Measurements from ENCODE around the gene MAPKBP1.

Gene MAPKBP1

DNA sequence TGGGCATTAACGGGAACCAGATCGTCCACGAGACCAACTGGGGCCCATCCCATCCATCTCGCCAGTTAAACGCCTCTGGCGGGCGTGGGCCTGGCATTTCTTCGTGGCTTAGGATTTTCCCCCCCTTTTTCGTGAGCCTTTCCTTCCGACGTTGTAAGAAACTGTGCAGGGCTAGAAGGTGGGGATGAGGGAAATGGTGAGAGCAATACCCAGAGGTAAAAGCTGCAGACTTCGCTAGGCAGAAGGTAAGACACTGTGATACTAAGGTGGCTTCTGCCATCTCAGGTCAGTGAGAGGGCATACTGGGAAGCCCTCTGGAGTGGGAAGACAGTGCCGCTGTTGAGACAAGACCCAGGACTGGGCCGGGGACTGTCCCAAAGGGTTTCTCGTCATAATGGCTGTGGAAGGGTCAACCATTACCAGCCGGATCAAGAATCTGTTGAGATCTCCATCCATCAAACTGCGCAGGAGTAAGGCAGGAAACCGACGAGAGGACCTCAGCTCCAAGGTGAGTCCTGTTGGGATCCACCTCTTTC lies 666 bp downstream of the MAPKBP1 start:
- Histone ChIP-seq H3K36me3 (ENCODE audit: control insufficient read depth in 2 of 2, insufficient read depth in 1 of 2, low read length in 2 of 2) (no peaks in the 10 kb centered on the region), H3K9me3 (ENCODE audit: control insufficient read depth, insufficient read depth, low read depth, low read length) (no peaks in the 10 kb centered on the region), H3K4me1 (ENCODE audit: control insufficient read depth, insufficient read depth, low read length) (peaks cover 4% of the 10 kb centered on the region; the same call in 1 of the 2 replicates), H3K27ac (ENCODE audit: extremely low read depth, low read depth, low read length) (peak overlapping the region; percentile 56), H3K4me3 (ENCODE audit: low read depth, low read length) (peak overlapping the region; percentile 69)
- TF ChIP-seq ZNF600 (tag by site-specific recombination; IDR thresholded peaks at IDR 0.05) (peak; percentile 8; the same call in 1 of the 2 replicates), BCL11B (tag by site-specific recombination; IDR thresholded peaks at IDR 0.05; ENCODE audit: low read depth) (no peak), ZNF341 (tag by site-specific recombination; IDR thresholded peaks at IDR 0.05; ENCODE audit: low read depth) (0 out of 2 replicates have a peak, but pooled peaks have one; percentile 8), ZFP69B (tag by site-specific recombination; IDR thresholded peaks at IDR 0.05) (peak; percentile 57; the same call in 1 of the 2 replicates), ZFP37 (tag by site-specific recombination; IDR thresholded peaks at IDR 0.05) (0 out of 2 replicates have a peak, but pooled peaks have one; percentile 2), ZNF335 (tag by site-specific recombination; conservative IDR thresholded peaks at IDR 0.05) (peak; percentile 34; the same call in 1 of the 2 replicates)
- TF ChIP-seq, protein P1, sequence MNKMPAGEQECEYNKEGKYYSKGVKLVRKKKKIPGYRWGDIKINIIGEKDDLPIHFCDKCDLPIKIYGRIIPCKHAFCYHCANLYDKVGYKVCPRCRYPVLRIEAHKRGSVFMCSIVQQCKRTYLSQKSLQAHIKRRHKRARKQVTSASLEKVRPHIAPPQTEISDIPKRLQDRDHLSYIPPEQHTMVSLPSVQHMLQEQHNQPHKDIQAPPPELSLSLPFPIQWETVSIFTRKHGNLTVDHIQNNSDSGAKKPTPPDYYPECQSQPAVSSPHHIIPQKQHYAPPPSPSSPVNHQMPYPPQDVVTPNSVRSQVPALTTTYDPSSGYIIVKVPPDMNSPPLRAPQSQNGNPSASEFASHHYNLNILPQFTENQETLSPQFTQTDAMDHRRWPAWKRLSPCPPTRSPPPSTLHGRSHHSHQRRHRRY (tag by site-specific recombination; IDR thresholded peaks at IDR 0.05) = no peak
- TF ChIP-seq, protein P2, sequence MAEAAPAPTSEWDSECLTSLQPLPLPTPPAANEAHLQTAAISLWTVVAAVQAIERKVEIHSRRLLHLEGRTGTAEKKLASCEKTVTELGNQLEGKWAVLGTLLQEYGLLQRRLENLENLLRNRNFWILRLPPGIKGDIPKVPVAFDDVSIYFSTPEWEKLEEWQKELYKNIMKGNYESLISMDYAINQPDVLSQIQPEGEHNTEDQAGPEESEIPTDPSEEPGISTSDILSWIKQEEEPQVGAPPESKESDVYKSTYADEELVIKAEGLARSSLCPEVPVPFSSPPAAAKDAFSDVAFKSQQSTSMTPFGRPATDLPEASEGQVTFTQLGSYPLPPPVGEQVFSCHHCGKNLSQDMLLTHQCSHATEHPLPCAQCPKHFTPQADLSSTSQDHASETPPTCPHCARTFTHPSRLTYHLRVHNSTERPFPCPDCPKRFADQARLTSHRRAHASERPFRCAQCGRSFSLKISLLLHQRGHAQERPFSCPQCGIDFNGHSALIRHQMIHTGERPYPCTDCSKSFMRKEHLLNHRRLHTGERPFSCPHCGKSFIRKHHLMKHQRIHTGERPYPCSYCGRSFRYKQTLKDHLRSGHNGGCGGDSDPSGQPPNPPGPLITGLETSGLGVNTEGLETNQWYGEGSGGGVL (tag by site-specific recombination; IDR thresholded peaks at IDR 0.05) = 0 out of 2 replicates have a peak, but pooled peaks have one; percentile 56
- TF ChIP-seq, protein P3, sequence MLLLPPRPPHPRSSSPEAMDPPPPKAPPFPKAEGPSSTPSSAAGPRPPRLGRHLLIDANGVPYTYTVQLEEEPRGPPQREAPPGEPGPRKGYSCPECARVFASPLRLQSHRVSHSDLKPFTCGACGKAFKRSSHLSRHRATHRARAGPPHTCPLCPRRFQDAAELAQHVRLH (tag by site-specific recombination; IDR thresholded peaks at IDR 0.05) = no peak
- TF ChIP-seq, protein P4, sequence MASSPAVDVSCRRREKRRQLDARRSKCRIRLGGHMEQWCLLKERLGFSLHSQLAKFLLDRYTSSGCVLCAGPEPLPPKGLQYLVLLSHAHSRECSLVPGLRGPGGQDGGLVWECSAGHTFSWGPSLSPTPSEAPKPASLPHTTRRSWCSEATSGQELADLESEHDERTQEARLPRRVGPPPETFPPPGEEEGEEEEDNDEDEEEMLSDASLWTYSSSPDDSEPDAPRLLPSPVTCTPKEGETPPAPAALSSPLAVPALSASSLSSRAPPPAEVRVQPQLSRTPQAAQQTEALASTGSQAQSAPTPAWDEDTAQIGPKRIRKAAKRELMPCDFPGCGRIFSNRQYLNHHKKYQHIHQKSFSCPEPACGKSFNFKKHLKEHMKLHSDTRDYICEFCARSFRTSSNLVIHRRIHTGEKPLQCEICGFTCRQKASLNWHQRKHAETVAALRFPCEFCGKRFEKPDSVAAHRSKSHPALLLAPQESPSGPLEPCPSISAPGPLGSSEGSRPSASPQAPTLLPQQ (tag by site-specific recombination; IDR thresholded peaks at IDR 0.05) = peak; percentile 80
- ChIA-PET POLR2A (interaction anchor here (1.0 to 1.6 kb wide), 9 partner anchors 9 to 198 kb away, joined by 3 to 8 read pairs (median 4); partner anchors contain the start of gene EHD4), CTCF (interaction anchor here (0.6 to 7.2 kb wide), 12 partner anchors 14 to 171 kb away, joined by 3 to 100 read pairs (median 6); no protein-coding TSS in a partner anchor)

DNA sequence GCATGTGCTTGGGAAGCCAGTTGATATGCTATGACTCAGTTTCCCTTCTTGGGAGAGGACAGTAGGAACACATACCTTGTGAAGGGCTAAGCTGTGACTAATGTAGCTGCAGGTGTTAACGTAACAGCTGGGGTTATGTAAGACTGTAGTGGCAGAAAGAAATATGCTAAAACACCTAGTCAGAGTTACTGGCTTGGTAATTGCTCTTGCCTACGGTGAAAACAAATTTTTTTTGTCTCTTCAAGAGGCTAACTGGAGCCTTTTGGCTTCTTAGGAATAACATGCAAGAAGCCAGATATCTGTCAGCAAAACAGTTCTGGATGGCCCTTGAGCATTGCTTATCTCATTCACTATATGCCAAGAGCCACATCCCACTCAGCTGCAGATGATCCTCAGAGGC lies 1.4 kb downstream of the MAPKBP1 start:
- CTCF ChIA-PET = interaction anchor here (4.1 to 7.2 kb wide), 2 partner anchors 13 to 36 kb away, joined by 24 to 100 read pairs; no protein-coding TSS in a partner anchor
- H3K27ac ChIP-seq (ENCODE audit: extremely low read depth, low read depth, low read length) = no peak overlapping the region
- H3K4me1 ChIP-seq (ENCODE audit: control insufficient read depth, insufficient read depth, low read length) = peaks cover 7% of the 10 kb centered on the region; the same call in 1 of the 2 replicates
- no peaks in the 10 kb centered on the region for H3K36me3 ChIP-seq (ENCODE audit: control insufficient read depth in 2 of 2, insufficient read depth in 1 of 2, low read length in 2 of 2)
- peak overlapping the region; percentile 69 for H3K4me3 ChIP-seq (ENCODE audit: low read depth, low read length)
- H3K9me3 ChIP-seq (ENCODE audit: control insufficient read depth, insufficient read depth, low read depth, low read length) = no peaks in the 10 kb centered on the region
- no peak for TF ChIP-seq KLF9 (tag by site-specific recombination; IDR thresholded peaks at IDR 0.05; ENCODE audit: low read depth)
- TF ChIP-seq FEZF1 (tag by site-specific recombination; IDR thresholded peaks at IDR 0.05) = 0 out of 2 replicates have a peak, but pooled peaks have one; percentile 7
- TF ChIP-seq OVOL3 (tag by site-specific recombination; IDR thresholded peaks at IDR 0.05) = no peak
- no peak for TF ChIP-seq ZSCAN30 (tag by site-specific recombination; IDR thresholded peaks at IDR 0.05)
- TF ChIP-seq SALL2 (tag by site-specific recombination; IDR thresholded peaks at IDR 0.05; ENCODE audit: borderline replicate concordance) = no peak
- TF ChIP-seq ZNF585B (tag by site-specific recombination; IDR thresholded peaks at IDR 0.05) = no peak
- TF ChIP-seq ZNF16 (tag by site-specific recombination; IDR thresholded peaks at IDR 0.05; ENCODE audit: low read depth) = no peak
- 0 out of 2 replicates have a peak, but pooled peaks have one; percentile 11 for TF ChIP-seq ZNF600 (tag by site-specific recombination; IDR thresholded peaks at IDR 0.05)
- POLR2A ChIA-PET = interaction anchor here (1.3 kb wide), 1 partner anchor 154 kb away, joined by 4 read pairs; no protein-coding TSS in a partner anchor
